IPS-20b (cell line): ENCODE measurements around the gene LAMTOR3.

Experiments used
- H3K27ac ChIP-seq: one replicate; pipeline ENCODE4 v1.5.1; 2013; ENCODE audit warnings: low read length
- H3K27me3 ChIP-seq: 2 replicates; pipeline ENCODE4 v1.6.1; 2013; ENCODE audit warnings: mild to moderate bottlenecking, low read length, inconsistent platforms; ENCODE audit not compliant: insufficient read depth
- H3K36me3 ChIP-seq: 2 replicates; pipeline ENCODE4 v1.6.1; 2013; ENCODE audit warnings: low read depth, mild to moderate bottlenecking, inconsistent platforms, low read length, moderate library complexity; ENCODE audit not compliant: insufficient read depth
- H3K4me1 ChIP-seq: 2 replicates; pipeline ENCODE4 v1.6.1; 2013; ENCODE audit warnings: mild to moderate bottlenecking, control low read depth, inconsistent platforms, low read length, moderate library complexity; ENCODE audit not compliant: insufficient read depth
- H3K4me3 ChIP-seq: 2 replicates; pipeline ENCODE4 v1.5.1; 2013; ENCODE audit warnings: mild to moderate bottlenecking, low read length, inconsistent platforms
- H3K9ac ChIP-seq: 2 replicates; pipeline ENCODE4 v1.6.1; 2013; ENCODE audit warnings: low read depth, mild to moderate bottlenecking, inconsistent platforms, low read length, moderate library complexity
- H3K9me3 ChIP-seq: 2 replicates; pipeline ENCODE4 v1.6.1; 2013; ENCODE audit warnings: mild to moderate bottlenecking, low read depth, low read length, inconsistent platforms; ENCODE audit not compliant: insufficient read depth

Gene LAMTOR3

DNA sequence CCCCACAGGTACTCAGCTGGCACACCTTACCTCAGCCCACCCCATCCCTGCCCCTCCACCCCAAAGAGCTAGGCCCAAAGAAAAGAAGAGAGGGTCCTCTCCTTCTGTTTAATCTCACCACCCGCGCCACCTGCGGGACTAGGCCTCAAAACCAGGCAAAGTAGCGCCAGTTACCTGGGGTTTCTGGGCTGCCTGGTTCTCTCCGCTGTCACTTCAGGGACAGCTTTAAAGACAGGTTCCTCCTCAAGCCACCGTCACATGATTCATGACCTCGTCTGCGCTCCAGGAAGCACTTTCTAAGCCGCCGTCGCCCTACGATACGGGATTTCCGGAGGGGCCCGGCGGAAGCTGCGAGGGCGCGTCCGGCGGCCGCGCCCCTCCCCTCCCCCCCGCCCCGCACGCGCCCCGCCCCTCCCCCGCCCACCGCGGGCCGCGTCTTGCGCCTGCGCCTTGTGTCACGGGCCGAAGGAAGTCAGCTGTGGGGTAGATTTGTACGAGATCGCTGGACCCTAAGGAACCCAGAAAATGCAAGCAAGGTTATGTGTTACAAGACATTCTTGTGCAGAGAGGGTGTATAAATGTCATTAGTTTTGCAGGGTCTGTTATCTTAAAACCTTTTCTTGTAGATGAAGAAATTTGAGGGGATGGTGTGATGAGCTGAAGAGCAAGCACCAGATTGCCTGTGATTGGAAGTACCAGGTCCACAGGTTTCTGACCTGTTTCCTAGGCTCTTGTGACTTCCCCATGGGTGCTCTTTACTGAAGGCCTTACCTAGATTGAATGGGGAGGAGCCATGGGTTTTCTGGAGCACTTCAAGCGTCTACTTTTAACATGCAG is at the start of gene LAMTOR3:
Gene LAMTOR3, minus strand, starts transcription at position 267 of the 837 bp plus-strand sequence. CDS start 464 bp downstream, outside the sequence.
- no peaks in the 10 kb centered on the region for H3K4me1 ChIP-seq
- no peaks in the 10 kb centered on the region for H3K27me3 ChIP-seq
- H3K9ac ChIP-seq: peak within 1 kb of the TSS; percentile 89
- peak within 1 kb of the TSS; percentile 75 for H3K27ac ChIP-seq
- peak within 1 kb of the TSS; percentile 99 for H3K4me3 ChIP-seq
- no peaks in the 10 kb centered on the region for H3K9me3 ChIP-seq
- H3K36me3 ChIP-seq: 0 out of 2 replicates have a peak, but pooled peaks cover 1% of the 10 kb centered on the region

- no peak overlapping the region for H3K9ac ChIP-seq
- peaks cover 4% of the 10 kb centered on the region; the same call in 1 of the 2 replicates for H3K36me3 ChIP-seq
- peaks cover 8% of the 10 kb centered on the region; the same call in 1 of the 2 replicates for H3K9me3 ChIP-seq
- no peak overlapping the region for H3K27ac ChIP-seq
- no peak overlapping the region for H3K4me3 ChIP-seq
- no peaks in the 10 kb centered on the region for H3K4me1 ChIP-seq
- H3K27me3 ChIP-seq: no peaks in the 10 kb centered on the region
These were observed 44.1 kb upstream of the LAMTOR3 start for GRCh38 chr4:99938243-99938753.

DNA sequence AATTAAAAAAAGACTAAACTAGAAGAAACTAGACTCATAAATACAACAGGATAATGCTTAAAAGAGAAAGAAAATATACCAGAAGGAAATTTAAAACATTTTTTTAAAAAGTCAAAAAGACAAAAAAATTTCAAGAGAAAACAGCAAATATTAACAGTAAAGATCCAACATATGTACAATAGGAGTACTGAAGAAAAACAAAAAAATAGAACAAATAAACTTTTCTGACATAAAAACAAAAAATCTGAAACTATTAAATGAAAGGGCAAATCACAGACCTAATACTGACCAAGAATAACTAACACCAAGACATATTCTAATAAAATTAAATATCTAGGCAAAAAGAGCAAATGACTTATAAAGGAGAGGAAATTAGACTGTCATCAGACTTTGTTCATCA is 40.7 kb upstream of the LAMTOR3 start:
- no peak overlapping the region for H3K27ac ChIP-seq
- H3K36me3 ChIP-seq: peaks cover 11% of the 10 kb centered on the region; the same call in 1 of the 2 replicates
- H3K4me1 ChIP-seq: no peaks in the 10 kb centered on the region
- no peaks in the 10 kb centered on the region for H3K27me3 ChIP-seq
- H3K4me3 ChIP-seq: no peak overlapping the region
- H3K9me3 ChIP-seq: peaks cover 8% of the 10 kb centered on the region; the same call in 1 of the 2 replicates
- H3K9ac ChIP-seq: no peak overlapping the region

DNA sequence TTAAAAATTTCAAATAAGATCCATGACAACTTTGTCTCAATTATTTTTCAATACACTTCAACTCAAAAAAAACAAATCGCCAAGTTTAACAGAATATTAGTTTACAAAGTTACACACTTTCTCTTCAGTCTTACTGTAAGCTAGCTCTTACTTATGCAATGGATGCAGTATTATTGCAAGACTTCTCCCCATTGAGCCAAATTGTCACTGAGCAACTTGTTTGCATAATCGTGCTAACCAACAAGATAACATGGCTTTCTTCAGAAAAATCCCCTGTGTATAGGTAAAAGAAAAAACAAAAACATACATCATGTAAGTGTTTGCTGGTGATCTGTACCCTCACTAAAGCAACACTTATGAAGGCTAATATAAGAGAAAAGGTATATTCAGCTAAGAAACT is 33.3 kb upstream of the LAMTOR3 start:
- H3K9me3 ChIP-seq: no peaks in the 10 kb centered on the region
- peaks cover 36% of the 10 kb centered on the region for H3K36me3 ChIP-seq
- no peaks in the 10 kb centered on the region for H3K27me3 ChIP-seq
- H3K4me1 ChIP-seq: no peaks in the 10 kb centered on the region
- no peak overlapping the region for H3K4me3 ChIP-seq
- H3K9ac ChIP-seq: no peak overlapping the region
- H3K27ac ChIP-seq: no peak overlapping the region

DNA sequence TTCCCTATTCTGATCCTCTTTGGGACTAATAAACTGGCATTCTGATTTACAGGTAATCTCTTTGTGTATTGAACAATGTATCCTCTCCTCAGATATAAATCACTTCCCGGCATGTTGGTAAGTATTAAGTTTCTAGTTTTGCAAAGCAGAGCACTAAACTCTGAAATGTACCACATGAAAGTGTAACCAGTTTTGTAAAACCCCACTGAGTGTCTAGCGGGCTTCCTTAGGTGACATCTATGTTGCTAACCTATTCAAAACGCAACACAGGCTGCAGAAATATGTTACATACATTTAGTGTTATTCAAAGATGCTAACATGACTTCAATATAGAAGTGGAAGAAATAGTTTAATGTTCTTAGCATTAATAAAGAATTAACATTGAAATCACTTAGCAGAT is 26.9 kb upstream of the LAMTOR3 start:
- no peaks in the 10 kb centered on the region for H3K4me1 ChIP-seq
- H3K27ac ChIP-seq: no peak overlapping the region
- no peak overlapping the region for H3K4me3 ChIP-seq
- no peak overlapping the region for H3K9ac ChIP-seq
- no peaks in the 10 kb centered on the region for H3K9me3 ChIP-seq
- no peaks in the 10 kb centered on the region for H3K27me3 ChIP-seq
- peaks cover 40% of the 10 kb centered on the region for H3K36me3 ChIP-seq

GRCh38 chr4:99918656-99919055 is 24.4 kb upstream of the LAMTOR3 start:
- H3K27ac ChIP-seq: no peak overlapping the region
- H3K27me3 ChIP-seq: no peaks in the 10 kb centered on the region
- H3K9ac ChIP-seq: no peak overlapping the region; the same call in 1 of the 2 replicates
- H3K36me3 ChIP-seq: peaks cover 41% of the 10 kb centered on the region
- no peaks in the 10 kb centered on the region for H3K9me3 ChIP-seq
- H3K4me3 ChIP-seq: no peak overlapping the region
- H3K4me1 ChIP-seq: no peaks in the 10 kb centered on the region

DNA sequence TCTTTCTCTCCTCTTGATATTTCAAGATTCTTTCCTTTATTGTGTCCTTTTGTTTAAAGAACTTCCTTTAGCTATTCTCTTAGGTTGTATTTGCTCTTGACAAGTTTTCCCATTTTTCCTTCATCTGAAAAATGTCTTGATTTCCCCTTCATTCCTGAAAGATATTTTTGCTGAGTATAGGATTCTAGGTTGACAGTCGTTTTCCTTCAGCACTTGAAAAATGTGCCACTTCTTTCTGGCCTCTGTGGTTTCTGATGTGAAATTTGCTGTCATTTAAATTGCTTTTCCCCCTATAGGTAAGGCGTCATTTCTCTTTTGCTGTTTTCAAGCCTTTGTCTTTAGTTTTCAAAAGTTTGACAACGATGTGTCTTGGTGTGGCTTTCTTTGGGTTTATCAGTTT is 23.3 kb upstream of the LAMTOR3 start:
- no peaks in the 10 kb centered on the region for H3K9me3 ChIP-seq
- no peak overlapping the region for H3K4me3 ChIP-seq
- H3K36me3 ChIP-seq: peaks cover 41% of the 10 kb centered on the region
- H3K4me1 ChIP-seq: no peaks in the 10 kb centered on the region
- no peak overlapping the region for H3K27ac ChIP-seq
- no peak overlapping the region for H3K9ac ChIP-seq
- H3K27me3 ChIP-seq: no peaks in the 10 kb centered on the region

DNA sequence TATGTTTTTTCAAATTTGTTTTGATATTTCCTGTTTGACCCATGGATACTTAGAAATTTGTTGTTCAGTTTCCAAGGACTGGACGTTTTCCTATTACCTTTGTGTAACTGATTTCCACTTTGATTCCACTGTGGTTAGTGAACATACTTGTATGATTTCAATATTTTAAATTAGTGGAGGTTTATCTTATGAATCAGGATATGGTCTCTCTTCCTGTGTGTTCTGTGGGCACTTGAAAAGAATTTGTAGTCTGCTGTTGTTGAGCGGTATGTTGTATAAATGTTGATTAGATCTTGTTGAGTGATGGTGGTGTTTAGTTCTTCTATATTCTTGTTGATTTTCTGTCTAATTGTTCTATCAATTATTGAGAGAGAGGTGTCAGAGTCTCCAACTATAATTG is 21.2 kb upstream of the LAMTOR3 start:
- Histone ChIP-seq H3K4me1 (no peaks in the 10 kb centered on the region), H3K36me3 (peaks cover 29% of the 10 kb centered on the region), H3K27ac (no peak overlapping the region), H3K9me3 (no peaks in the 10 kb centered on the region), H3K27me3 (no peaks in the 10 kb centered on the region), H3K9ac (no peak overlapping the region), H3K4me3 (no peak overlapping the region)

DNA sequence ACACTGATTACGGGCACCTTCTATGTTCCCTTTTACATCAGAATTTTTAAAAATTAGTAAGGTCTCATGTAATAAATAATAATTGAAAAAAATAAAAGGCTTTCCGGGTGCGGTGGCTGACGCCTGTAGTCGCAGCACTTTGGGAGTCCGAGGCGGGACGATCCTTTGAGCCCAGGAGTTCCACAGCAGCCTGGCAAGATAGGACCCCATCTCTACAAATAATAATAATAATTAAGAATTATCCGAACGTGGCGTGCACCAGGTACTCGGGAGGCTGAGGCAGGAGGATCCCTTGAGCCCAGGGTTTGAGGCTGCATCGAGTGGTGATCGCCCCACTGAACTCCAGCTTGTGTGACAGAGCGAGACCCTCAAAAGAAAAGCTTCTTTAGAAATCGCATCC is 771 bp upstream of the LAMTOR3 start:
- Histone ChIP-seq H3K9ac (peak overlapping the region; percentile 89; the same call in 1 of the 2 replicates), H3K4me1 (no peaks in the 10 kb centered on the region), H3K36me3 (peaks cover 4% of the 10 kb centered on the region; the same call in 1 of the 2 replicates), H3K27me3 (no peaks in the 10 kb centered on the region), H3K27ac (peak overlapping the region; percentile 75), H3K4me3 (peak overlapping the region; percentile 99), H3K9me3 (no peaks in the 10 kb centered on the region)

DNA sequence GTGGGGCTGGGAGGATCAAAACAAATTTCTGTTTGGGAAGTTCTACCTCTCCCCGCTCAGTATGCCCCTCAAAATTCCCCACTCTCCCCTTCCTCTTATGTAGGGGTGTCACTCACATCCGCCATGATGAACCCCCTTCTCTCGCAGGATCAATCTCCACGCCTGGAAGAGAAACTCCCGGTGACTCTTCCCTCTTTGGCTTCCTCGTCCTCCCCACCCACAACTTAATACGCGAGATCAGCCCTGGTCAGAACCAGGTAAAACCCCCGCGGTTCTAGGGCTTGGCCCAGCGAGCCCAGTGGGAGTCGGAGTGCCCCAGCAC is 427 bp downstream of the LAMTOR3 start:
- Histone ChIP-seq H3K4me1 (no peaks in the 10 kb centered on the region), H3K9ac (peak overlapping the region; percentile 88), H3K36me3 (0 out of 2 replicates have a peak, but pooled peaks cover 3% of the 10 kb centered on the region), H3K27me3 (no peaks in the 10 kb centered on the region), H3K9me3 (no peaks in the 10 kb centered on the region), H3K4me3 (peak overlapping the region; percentile 99), H3K27ac (no peak overlapping the region)

GRCh38 chr4:99893029-99893428 is 1.2 kb downstream of the LAMTOR3 start:
- Histone ChIP-seq H3K4me3 (peak overlapping the region; percentile 99), H3K36me3 (0 out of 2 replicates have a peak, but pooled peaks cover 3% of the 10 kb centered on the region), H3K4me1 (no peaks in the 10 kb centered on the region), H3K9me3 (no peaks in the 10 kb centered on the region), H3K27me3 (no peaks in the 10 kb centered on the region), H3K27ac (no peak overlapping the region), H3K9ac (peak overlapping the region; percentile 88; the same call in 1 of the 2 replicates)

- H3K36me3 ChIP-seq: 0 out of 2 replicates have a peak, but pooled peaks cover 8% of the 10 kb centered on the region
- H3K27ac ChIP-seq: no peak overlapping the region
These were observed 2.9 kb downstream of the LAMTOR3 start for GRCh38 chr4:99891351-99891750.

More at GRCh38 chr4:99891351-99891750, 2.9 kb downstream of the LAMTOR3 start:
- no peak overlapping the region for H3K9ac ChIP-seq
- no peaks in the 10 kb centered on the region for H3K9me3 ChIP-seq
- H3K4me3 ChIP-seq: no peak overlapping the region
- H3K27me3 ChIP-seq: no peaks in the 10 kb centered on the region
- H3K4me1 ChIP-seq: no peaks in the 10 kb centered on the region
